Activated CD4-positive, alpha-beta T cell treated with anti-CD3 and anti-CD28 coated beads, Interleukin-2, Interleukin-4, amounts not matched to agents 100 ng/mL and 50 ng/mL, durations not matched to agents 16 hours and 8 hours (primary cell): ENCODE measurements around the gene WHAMM.
"Not testable (repeated sequence)": the region's sequence is repeated elsewhere in the genome, so short reads cannot be mapped to it uniquely, and the experiment has no call there.

Experiments
- DNase-seq: peaks from one replicate; pipeline ENCODE4 v3.0.0-alpha.2; 2020; ENCODE audit warnings: low spot score

WHAMM gene, protein sequence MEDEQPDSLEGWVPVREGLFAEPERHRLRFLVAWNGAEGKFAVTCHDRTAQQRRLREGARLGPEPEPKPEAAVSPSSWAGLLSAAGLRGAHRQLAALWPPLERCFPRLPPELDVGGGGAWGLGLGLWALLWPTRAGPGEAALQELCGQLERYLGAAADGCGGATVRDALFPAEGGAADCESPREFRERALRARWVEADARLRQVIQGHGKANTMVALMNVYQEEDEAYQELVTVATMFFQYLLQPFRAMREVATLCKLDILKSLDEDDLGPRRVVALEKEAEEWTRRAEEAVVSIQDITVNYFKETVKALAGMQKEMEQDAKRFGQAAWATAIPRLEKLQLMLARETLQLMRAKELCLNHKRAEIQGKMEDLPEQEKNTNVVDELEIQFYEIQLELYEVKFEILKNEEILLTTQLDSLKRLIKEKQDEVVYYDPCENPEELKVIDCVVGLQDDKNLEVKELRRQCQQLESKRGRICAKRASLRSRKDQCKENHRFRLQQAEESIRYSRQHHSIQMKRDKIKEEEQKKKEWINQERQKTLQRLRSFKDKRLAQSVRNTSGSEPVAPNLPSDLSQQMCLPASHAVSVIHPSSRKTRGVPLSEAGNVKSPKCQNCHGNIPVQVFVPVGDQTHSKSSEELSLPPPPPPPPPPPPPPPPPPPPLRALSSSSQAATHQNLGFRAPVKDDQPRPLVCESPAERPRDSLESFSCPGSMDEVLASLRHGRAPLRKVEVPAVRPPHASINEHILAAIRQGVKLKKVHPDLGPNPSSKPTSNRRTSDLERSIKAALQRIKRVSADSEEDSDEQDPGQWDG

DNA sequence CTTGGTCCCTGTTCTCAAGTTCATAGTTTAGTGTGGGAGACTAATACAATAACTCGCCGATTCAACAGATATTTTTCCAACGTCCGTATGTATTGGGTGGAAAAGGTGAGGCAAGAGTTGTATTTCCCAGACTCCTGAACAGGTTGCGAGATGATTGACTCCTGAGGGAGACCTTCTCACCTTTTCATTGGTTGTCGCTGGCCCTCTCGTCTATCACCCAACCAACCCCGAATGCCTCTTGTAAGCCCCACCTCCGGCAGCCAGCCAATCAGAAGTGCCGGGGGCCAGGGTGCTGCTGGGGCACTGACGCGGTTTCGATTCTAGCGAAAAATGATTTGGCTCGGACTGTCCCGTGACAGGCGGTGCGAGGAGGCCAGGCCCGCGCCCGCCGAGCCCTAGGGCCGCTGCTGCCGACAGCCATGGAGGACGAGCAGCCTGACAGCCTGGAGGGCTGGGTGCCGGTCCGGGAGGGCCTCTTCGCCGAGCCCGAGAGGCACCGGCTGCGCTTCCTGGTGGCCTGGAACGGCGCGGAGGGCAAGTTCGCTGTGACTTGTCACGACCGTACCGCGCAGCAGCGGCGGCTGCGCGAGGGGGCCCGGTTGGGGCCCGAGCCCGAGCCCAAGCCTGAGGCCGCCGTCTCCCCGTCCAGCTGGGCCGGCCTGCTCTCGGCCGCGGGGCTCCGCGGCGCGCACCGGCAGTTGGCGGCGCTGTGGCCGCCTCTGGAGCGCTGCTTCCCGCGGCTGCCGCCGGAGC, at the start of gene WHAMM:
Gene WHAMM, plus strand, starts transcription at position 321 of the 753 bp plus-strand sequence. Its CDS starts 99 bp downstream, at position 420.
- peak; percentile 95 for DNase-seq

DNA sequence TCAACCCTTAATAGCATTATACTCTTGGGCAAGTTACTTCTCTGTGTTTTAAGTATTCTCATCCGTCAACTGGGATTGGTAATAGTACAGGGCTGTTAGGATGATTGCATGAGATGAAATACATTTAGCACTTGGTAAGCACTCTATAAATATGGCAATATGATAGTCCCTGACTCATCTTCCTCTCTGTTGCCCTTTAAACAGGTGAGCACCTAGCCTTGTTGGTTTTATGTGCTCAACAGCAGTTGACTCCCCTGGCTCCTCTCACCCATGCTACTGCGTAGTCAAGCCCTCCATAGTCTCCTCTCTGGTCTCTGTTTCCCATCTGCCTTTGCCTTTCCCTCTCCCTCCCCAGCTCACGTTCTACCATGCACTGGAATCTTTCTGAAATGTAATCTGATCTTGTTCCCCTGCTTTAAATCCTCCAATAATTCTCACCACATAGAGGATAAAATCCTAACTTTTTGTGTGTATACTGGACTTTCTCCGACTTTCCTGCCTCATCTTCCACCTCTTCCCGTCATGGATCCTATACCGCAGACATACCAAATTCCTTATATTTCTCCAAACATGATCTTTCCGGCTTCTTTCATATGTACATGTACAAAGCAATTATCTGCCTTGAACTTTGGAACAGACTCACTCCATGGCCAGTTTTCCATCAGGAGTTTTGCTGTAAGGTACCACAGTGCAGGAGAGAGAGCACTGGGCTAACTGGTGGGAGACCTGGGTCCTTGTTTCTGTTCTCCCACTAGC, 45.9 kb upstream of the WHAMM start:
- no peak for DNase-seq

DNA sequence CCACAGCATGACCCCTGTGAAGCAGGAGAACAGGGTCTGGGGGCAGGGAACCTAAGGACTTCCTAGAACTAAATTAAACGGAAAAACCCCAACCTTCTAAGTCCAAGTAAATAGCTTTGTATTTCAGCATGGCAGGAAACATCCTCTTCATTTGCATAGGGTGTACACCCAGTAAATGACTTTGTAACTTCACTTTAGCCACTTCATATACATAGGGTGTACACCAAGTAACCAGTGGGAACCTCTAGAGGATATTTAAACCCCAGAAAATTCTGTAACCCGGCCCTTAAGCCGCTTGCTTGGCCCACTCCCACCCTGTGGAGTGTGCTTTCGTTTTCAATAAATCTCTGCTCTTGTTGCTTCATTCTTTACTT, 45.3 kb upstream of the WHAMM start:
- DNase-seq, result no peak

DNA sequence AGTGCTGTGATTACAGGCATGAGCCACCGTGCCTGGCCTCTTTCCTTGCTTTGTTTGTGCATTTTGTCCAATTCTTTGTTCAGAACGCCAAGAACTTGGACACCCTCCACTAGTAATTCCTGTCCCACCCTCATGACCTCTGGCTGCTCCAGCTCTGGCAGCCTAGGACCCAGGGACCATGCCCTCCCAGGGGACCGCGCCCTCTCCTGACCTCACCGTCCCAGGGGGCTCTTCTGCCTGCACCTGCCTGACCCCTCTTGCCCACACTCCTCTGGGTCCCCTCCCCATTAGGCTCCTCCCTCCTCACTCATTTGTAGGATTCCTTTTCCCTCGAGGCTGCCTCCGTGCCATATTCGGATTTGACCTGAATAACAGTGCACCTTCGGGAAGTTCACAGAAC, 44.7 kb upstream of the WHAMM start:
- DNase-seq, result no peak

DNA sequence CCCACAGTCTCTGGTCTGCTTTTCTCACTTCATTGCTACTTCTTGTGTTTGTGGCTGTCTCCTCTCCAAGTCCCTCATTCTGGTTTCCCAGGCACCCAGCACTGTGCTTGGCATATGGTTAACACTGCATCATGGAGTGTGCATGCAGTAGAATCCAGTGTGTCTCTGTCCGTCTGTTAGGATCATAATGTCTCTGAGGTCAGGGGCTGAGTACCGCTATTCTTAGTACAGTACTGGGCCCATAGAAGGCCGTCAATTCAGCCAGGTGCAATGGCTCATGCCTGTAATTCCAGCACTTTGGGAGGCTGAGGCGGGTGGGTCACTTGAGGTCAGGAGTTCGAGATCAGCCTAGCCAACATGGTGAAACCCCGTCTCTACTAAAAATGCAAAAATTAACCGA, 43.2 kb upstream of the WHAMM start:
- DNase-seq, result not testable (repeated sequence)

DNA sequence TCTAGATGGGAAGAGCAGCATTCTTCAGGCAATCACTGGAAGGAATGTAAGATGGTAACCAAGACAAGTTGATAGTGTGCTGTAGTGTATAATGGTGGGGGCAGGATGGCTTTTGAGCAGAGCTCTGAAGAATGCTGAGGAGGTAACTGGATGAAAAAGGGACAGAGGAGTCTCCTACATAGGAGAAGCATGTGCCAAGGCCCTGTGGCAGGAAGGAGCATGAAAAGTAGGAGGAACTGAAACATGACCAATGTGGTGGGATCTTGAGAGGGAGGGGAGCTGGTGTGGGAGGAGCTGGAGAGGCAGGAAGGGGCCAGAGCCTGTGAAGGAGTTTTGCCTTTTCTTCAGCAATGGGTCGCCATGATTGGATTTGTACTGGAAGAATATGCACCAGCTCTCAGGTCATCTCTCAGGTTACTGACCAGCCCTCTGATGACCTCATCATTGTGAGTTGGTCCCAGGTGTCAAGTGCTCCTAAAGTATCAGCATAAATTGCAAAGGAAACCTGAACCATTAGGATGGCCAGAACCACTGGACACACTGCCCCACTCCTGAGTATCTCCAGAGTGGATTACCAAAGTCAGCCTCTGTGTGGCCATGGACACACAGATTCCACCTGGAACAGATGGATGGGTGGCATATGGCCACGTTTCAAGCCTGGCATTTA, 42.1 kb upstream of the WHAMM start:
- DNase-seq, result no peak

DNA sequence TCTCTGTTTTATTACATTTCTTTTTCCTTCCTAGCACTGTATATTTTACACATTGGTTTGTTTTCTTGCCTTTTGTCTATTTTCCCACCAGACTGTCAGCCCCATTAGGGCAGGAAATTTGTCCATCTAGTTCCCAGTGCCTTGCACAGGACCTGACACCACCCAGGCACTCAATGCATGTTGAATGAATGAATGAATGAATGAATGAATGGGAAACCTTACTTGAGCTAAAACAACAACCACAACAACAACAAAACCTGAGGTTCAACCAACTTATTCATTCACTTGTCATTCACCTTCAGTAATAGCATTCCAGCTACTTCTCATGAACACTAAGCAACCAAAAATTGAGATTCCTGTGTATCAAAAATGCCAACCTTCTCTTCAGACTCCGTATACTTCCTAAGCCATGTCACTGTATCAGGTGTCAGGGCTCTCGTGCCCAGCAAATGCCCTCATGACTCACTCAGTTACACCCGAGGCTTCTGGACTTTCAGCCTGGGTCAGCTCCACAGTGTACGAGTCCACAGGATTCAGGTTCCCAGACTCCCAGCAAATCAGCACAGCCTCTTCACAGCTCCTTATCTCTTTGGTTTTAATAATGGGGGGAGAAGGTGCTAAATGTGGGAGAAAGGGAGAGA, 40.9 kb upstream of the WHAMM start:
- no peak for DNase-seq

DNA sequence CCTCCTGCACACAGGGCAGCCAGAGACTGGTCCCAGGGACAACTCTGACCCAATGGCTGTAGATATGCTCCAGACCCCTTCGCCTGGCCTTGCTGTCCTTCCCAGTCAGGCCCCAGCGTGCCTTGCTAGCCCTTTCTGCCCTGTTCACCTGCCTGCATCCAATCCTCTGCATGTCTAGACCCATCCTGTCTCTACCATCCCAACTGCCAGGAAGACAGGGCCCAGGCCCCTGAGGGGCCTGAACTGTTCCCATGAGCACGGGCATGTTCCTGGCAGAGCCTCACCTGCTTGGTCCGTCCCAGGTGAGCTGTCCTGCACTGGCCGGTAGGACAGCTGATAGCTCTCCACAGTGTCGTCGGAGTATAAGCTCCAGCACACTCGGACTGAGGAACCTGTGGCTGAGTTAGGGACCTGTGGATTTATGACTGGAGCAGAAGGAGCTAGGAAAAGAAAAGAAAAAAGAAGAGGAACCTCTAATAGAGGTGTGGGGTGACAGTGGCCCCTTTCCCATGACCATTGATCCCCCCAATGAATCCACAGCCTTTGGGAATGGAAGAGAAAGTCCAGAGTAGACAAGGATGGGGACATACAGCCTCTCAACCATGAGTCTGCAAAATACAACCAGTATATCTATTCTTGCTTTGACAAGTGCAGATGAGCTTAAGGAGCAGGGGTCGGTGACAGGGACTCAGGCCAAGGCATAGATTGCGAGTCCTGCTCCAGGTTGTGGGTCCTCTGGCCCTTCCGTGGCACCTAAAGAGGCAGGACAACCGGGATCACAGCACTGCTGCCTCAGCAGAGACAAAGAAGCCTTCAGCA, 37.4 kb upstream of the WHAMM start:
- no peak for DNase-seq

DNA sequence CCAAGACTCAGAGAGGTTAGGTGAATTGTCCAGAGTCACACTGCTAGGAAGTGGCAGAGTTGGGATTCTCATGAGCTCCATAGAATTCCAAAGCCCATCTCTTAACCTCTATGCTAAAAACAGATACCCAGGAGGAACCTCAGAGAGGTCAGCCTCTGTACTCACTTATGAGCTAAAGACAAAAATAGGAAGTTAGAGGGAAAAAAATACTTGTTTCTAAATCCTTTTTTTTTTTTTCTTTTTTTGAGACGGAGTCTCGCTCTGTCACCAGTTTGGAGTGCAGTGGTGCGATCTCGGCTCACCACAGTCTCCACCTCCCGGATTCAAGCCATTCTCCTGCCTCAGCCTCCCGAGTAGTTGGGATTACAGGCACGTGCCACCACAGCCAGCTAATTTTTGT, 34.9 kb upstream of the WHAMM start:
- DNase-seq, result no peak

DNA sequence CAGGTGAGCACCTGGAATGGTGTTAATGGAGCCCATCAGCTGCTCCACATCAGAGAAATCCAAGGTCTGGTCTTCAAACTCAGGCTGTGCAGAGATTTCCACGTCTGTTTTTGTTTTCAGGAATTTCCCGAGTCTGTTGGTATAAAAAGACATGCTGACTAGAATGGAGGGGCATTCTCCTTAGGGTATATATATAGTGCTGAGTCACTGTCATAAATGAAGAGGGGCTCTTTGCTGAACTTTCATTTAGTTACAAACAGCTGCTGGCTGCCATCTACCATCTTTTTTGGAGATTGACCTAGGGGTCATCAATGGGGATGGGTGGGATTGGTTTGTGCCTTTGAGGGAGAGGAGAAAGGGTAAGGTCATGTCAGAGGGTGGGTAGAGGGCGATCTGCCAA, 30.7 kb upstream of the WHAMM start:
- DNase-seq, result no peak

DNA sequence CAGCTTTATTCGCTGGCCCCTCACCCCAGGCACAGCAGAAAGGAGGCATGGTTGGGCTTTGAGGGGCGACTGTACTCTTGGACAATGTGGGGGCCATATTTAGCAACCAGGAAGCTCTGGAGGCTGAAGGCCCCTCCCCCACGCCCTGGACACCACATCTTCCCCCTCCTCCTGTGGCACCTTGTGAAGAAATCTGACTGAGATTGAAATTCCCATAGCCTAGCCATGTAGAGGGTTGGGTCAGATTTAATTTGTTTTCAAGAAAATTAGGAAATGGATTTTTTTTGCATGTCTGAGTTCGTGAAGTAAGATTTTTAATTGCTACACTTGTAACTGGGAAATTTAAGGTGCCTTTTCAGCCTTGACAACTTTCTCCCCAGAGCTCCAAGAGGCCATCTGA, 28.1 kb upstream of the WHAMM start:
- DNase-seq, result no peak

DNA sequence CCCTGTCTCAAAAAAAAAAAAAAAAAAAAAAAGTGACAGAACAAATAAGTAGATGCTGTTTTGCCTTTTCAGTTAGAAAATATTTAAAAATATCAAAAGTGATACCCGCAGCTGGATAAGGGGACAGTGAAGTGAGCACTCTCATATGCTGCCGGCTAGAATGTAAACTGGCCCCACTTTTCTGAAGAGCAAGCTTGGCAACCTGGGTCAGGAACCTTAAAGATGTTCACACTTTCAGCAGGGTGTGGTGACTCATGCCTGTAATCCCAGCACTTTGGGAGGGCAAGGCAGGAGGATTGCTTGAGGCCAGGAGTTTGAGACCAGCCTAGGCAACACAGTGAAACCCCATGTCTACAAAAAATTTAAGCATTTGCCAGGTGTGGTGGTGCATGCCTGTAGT, 20.9 kb upstream of the WHAMM start:
- no peak for DNase-seq

DNA sequence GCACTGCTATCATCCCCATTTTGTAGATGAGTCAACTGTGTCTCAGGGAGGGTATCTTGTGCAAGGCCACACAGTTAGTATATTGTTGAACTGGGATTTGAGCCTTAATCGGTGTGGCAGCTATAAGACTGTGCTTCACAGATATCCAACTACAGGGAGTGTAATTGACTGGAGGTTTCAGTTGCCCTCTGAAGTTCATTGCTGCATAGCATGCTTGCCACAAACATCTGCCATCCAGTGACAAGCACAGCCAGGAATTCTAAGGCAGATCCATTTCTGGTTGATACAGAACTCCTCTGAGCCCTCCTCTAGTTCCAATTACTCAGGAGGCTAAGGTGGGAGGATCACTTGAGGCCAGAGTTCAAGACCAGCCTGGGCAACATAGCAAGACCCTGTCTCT, 19.9 kb upstream of the WHAMM start:
- DNase-seq, result no peak

DNA sequence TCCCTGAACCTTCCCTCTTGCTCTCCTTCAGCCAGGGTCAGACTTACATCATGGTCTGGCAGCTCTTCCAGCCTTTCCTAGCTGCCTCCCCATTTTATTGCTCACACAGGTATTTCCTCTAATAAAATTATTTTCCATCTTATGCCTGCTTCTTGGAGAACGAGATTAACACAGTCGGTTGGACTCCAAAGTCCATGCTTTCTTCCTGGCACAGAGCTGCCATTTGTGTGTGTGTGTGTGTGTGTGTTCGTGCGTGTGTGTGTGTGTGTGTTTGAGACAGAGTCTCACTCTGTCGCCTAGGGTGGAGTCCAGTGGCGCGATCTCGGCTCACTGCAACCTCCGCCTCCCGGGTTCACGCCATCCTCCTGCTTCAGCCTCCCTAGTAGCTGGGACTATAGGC, 19.1 kb upstream of the WHAMM start:
- no peak for DNase-seq

DNA sequence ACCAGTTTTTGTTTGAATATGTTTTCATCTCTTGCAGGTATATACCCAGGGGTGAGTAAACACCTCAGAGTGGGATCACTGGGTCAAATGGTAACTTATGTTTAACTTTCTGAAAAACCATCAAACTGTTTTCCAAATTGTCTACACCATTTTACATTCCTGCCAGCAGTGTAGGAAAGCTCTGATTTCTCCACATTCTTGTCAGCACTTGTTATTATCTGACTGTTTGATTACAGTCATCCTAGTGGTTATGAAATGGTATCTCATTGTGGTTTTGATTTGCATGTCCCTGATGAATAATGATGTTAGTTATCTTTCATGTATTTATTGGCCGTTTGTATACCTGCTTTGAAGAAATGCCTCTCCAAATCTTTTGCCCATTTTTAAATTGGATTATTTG, 17.4 kb upstream of the WHAMM start:
- no peak for DNase-seq

DNA sequence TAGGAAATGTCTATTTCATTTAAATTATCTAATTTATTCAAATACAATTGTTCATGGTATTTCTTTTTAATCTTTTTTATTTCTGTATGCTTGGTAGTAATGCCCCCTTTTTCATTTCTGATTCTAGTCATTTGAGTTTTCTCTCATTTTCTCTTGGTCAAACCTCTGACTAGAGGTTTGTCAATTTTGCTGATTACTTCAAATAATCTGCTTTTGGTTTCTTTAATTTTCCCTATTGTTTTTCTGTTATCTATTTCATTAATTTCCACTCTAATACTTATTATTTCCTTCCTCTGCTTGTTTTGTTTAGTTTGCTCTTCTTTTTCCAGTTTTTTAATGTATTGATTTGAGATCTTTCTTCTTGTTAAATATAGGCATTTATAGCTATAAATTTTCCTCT, 15.7 kb upstream of the WHAMM start:
- DNase-seq, result no peak

DNA sequence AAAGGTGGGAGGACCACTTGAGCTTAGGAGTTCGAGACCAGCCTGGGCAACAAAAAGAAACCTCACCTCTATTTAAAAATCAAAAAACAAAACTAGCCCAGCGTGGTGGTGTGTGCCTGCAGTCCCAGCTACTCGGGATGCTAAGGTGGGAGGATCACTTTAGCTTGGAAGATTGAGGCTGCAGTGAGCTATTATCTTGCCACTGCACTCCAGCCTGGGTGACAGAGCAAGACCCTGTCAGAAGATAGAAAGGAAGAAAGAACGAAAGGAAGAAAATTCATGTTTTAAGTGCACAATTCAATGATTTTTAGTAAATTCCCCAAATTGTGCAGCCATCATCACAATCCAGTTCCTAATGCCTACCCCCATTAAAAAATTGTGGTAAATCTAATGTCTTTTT, 11.3 kb upstream of the WHAMM start:
- DNase-seq, result no peak

DNA sequence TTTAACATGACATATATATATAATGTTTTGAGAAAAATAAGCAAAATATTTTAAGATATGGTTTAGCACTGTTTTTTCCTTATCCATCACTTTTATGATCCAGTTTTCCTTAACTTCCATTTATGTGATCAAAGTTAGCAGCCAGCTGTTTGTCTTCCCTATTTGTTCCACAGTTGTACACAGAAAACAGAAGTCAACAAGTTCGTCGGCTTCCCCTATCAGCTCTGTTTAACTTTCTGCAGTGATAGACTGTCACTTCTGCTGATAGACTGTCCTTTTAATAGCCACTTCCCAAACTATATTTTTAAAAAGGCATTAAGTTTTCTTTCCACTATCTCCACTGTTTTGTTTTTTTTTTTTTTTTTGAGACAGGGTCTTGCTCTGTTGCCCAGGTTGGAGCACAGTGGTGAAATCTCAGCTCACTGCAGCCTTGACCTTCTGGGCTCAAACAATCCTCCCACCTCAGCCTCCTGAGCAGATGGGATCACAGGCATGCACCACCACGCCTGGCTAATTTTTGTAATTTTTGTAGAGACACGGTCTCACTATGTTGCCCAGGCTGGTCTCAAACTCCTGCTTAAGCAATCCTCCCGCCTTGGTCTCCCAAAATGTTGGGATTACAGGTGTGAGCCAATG, 10.8 kb upstream of the WHAMM start:
- DNase-seq, result no peak

DNA sequence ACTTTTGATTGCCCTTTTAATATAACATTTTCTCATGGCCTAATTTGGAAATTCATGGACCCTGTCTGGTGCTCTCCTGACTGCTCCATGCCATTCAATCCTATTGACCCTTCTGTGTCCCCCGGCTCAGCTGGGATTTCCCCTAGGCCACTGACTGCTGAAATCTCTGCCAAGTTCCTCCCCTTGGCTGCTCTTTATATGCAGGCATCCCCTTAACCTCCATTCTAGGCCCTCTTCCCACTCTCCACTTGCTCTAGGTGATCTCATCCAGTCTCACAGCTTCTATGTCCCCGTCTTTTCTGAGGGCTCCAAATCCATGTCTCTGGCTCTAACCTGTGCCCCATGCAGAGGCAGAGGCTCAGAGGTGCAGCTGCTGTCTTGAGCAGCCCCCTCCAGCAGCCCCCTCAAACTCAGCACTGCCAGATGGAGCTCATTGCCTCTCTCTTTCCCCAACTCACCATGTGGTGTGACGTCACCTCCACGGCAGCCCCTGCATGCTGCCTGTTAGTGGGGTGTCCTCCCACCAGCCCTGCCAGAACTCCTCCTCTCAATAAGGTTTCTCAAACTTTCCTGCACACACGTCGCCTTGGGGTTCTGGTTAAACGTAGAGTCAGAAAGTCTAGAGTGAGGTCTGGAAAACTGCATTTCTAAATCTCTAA, 10.1 kb upstream of the WHAMM start:
- DNase-seq, result no peak
